Stomach smooth muscle (tissue), 2 donors: ENCODE measurements around the gene OLIG2.

Experiments
- H3K27ac ChIP-seq: one replicate; pipeline ENCODE4 v1.7.0; 2013; ENCODE audit warnings: mild to moderate bottlenecking, low read length, inconsistent platforms
- H3K27me3 ChIP-seq, 2 donors: one replicate each; pipeline ENCODE4 v1.7.0; 2013; ENCODE audit warnings: low read length in 2 of 2; ENCODE audit not compliant: insufficient read depth in 2 of 2, control insufficient read depth in 1 of 2
- H3K36me3 ChIP-seq, 2 donors: one replicate each; pipeline ENCODE4 v1.7.0; 2013; ENCODE audit warnings: low read length in 2 of 2; ENCODE audit not compliant: control insufficient read depth in 2 of 2, insufficient read depth in 2 of 2
- H3K4me1 ChIP-seq: one replicate; pipeline ENCODE4 v1.7.0; 2013; ENCODE audit warnings: low read length; ENCODE audit not compliant: control insufficient read depth, insufficient read depth
- H3K4me3 ChIP-seq, 2 donors: one replicate each; pipeline ENCODE4 v1.7.0; 2013; ENCODE audit warnings: low read length in 2 of 2
- H3K9ac ChIP-seq, 2 donors: one replicate each; pipeline ENCODE4 v1.7.0; 2013; ENCODE audit warnings: low read length in 2 of 2, mild to moderate bottlenecking in 1 of 2
- H3K9me3 ChIP-seq, 2 donors: one replicate each; pipeline ENCODE4 v1.7.0; 2013; ENCODE audit warnings: low read length in 2 of 2; ENCODE audit not compliant: control insufficient read depth in 2 of 2
- donor health status: healthy.
- donor health status: Pancreatic carcinoma.

The OLIG2 gene

DNA sequence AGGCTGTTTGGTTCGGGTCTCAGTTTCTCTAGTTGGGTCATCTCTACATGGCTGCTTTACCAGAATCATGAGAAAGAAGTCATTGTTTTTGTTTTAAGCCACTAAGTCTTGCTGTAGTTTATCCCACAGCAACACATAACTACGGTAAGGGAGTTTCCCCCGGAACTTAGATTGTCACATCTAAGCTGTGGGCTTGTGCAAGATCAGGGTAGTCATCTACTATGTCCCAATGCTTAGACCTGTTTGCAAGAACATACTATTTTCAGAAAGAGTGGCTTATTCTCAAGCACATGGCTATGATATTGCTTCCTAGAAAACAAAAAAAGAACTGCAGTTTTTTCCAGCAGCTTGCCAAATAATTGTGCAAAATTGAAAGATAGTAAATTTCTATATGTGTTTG is 18.0 kb upstream of the OLIG2 start:
- no peak overlapping the region for H3K9ac ChIP-seq
- no peak overlapping the region for H3K4me3 ChIP-seq
- no peaks in the 10 kb centered on the region for H3K4me1 ChIP-seq
- H3K9me3 ChIP-seq = peaks cover 0 to 8% of the 10 kb centered on the region in 2 donors
- peaks cover 0 to 12% of the 10 kb centered on the region in 2 donors for H3K27me3 ChIP-seq
- H3K27ac ChIP-seq = no peak overlapping the region
- no peaks in the 10 kb centered on the region for H3K36me3 ChIP-seq

DNA sequence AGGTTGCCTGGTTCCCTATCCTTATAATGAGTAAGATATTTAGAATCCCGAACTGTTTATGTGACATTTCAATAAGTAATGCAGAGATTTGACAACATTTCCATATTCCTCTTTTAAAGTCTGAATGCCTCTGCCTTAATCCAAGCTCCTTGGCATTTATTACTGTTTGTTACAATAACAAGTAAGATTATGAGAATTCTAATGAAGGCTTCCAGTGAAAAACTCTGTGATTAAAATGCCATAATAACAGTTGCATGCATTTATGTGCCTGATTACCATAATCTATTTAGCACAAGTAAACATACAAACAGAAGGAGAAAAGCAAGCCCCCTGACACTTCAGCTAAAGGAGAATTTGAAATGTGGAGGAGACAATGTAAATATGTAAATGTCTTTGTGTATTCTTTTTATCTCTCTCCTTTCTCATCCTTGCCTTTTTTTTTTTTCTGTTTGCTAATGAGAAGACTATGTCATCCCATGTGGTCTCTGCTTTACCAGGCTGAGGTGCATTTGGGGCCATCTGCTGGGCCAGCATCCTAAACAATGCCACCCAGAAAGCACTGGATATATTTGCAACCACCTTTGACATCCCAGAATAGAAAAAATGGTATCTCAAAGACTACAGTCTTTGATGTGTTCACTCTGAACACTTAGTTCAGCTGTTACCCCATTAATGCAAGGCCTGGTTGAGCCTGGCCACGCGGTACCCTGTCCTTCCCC is 17.2 kb upstream of the OLIG2 start:
- Histone ChIP-seq H3K27ac (no peak overlapping the region), H3K9ac (no peak overlapping the region), H3K4me3 (no peak overlapping the region), H3K27me3 (peaks cover 0 to 13% of the 10 kb centered on the region in 2 donors), H3K4me1 (no peaks in the 10 kb centered on the region), H3K9me3 (peaks cover 0 to 8% of the 10 kb centered on the region in 2 donors), H3K36me3 (no peaks in the 10 kb centered on the region)

DNA sequence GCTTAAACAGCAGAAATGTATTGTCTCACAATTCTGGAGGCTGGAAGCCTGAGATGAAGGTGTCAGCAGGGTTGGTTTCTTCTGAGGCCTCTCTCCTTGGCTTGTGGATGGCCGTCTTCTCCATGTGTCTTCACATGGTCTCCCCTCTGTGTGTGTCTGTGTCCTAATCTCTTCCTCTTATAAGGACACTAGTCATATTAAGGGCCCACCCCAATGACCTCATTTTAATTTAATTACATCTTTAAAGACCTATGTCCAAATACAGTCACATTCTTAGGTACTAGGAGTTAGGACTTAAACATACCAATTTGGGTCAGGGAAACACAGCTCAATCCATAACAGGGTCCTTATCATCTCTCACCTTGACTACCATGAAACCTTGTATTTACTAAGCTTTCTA is 14.8 kb upstream of the OLIG2 start:
- peaks cover 0 to 28% of the 10 kb centered on the region in 2 donors for H3K27me3 ChIP-seq
- peaks cover 0 to 11% of the 10 kb centered on the region in 2 donors for H3K9me3 ChIP-seq
- H3K9ac ChIP-seq = no peak overlapping the region
- H3K4me3 ChIP-seq = no peak overlapping the region
- H3K27ac ChIP-seq = no peak overlapping the region
- no peaks in the 10 kb centered on the region for H3K4me1 ChIP-seq
- no peaks in the 10 kb centered on the region for H3K36me3 ChIP-seq

DNA sequence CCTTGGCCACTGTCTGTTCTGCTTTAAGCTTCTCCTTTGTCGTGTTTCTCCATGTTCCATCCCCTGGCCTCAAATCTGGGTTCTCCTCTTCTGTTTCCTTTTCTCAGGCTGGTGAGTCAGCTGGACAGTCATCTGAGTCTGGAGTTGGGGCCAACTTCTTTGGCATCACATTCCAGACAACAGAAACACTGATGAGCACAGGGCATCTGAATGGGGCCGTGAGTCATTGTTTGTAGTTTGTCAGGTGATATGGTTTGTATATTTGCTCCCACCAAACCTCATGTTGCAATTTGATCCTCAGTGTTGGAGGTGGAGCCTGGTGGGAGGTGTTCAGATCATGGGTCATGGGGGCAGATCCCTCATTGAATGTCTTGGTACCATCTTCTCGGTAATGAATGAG is 14.3 kb upstream of the OLIG2 start:
- H3K4me1 ChIP-seq = no peaks in the 10 kb centered on the region
- H3K9me3 ChIP-seq = peaks cover 0 to 11% of the 10 kb centered on the region in 2 donors
- H3K36me3 ChIP-seq = no peaks in the 10 kb centered on the region
- H3K9ac ChIP-seq = no peak overlapping the region
- H3K27me3 ChIP-seq = peaks cover 0 to 28% of the 10 kb centered on the region in 2 donors
- no peak overlapping the region for H3K27ac ChIP-seq
- no peak overlapping the region for H3K4me3 ChIP-seq

DNA sequence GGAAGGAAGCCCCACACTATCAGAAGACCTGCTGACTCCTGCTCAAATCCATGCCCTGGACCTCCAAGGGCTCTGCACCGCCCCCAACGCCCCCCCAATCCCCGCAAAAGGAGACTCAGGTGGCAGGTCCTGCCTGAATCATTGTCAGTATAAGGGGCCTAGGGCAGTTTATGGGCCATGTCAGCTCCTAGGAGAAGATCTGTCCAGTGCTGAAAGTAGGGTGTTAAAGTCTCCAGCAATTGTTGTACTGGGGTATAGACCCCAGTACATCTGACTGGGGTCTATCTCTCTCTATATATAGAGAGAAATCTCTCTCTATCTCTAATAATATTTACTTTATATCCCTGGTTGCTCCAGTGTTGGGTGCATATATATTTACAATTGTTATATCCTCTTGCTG is 12.1 kb upstream of the OLIG2 start:
- no peak overlapping the region for H3K27ac ChIP-seq
- H3K27me3 ChIP-seq = peaks cover 11 to 31% of the 10 kb centered on the region in 2 donors
- no peaks in the 10 kb centered on the region for H3K36me3 ChIP-seq
- H3K4me1 ChIP-seq = no peaks in the 10 kb centered on the region
- no peak overlapping the region for H3K9ac ChIP-seq
- peaks cover 0 to 11% of the 10 kb centered on the region in 2 donors for H3K9me3 ChIP-seq
- no peak overlapping the region for H3K4me3 ChIP-seq

DNA sequence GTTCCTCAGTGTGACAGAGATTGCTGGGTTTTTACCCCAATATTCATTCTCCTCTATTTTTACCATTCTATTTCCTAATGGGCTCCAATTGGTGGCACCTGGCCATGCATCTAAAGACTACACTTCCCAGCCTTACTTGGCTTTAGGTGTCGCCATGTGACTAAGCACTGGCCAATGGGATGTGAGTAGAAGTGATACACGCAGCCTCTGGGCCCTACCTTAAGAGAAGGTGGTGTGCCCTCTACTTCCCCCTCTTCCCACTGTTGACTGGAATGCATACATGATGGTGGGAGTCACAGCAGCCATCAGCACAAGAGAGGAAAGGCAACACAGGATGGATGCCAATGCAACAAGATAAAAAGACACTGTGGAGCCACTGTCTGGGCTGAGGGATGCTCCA is 11.4 kb upstream of the OLIG2 start:
- no peaks in the 10 kb centered on the region for H3K36me3 ChIP-seq
- H3K9ac ChIP-seq = no peak overlapping the region
- no peak overlapping the region for H3K4me3 ChIP-seq
- H3K27me3 ChIP-seq = peaks cover 18 to 35% of the 10 kb centered on the region in 2 donors
- peaks cover 0 to 11% of the 10 kb centered on the region in 2 donors for H3K9me3 ChIP-seq
- no peak overlapping the region for H3K27ac ChIP-seq
- no peaks in the 10 kb centered on the region for H3K4me1 ChIP-seq

DNA sequence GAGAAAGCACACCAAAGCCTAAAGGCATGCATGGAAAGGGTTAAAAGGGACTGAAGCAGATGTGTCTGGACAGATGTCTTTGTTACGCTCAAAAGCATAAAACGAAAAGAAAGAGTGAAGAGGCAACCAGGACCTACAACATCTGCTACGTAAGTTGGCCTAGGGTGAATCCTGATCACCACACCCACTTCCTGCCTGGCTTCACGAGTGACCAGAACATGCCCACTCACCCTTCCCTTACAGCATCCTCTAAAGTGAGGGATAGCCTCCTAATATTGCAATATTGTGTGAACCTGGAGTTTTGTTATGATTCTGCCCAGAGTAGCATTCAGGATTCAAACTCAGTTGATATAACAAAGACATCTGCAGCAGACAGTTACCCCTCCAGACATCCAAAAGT is 10.6 kb upstream of the OLIG2 start:
- Histone ChIP-seq H3K9me3 (peaks cover 0 to 11% of the 10 kb centered on the region in 2 donors), H3K4me3 (no peak overlapping the region), H3K9ac (no peak overlapping the region), H3K36me3 (no peaks in the 10 kb centered on the region), H3K27ac (no peak overlapping the region), H3K27me3 (peaks cover 26 to 36% of the 10 kb centered on the region in 2 donors), H3K4me1 (peaks cover 5% of the 10 kb centered on the region)

DNA sequence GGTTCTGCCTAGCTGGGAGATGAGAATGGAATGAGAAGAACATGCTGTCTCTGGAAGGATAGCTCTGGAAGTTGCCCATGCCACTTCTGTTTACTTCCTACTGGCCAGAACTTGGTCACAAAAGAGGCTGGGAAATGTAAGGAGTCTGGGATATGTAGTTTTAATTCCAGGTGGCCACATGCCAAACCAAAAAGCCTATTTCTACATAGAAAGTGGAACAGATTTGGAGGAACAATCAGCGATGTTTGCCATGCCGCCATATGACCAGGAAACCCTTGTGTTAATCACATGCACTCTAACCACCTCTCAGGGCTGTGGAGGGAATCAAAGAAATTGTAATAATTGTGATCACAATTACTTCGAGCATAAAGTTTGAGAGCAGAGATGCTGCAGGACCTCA is 10.0 kb upstream of the OLIG2 start:
- Histone ChIP-seq H3K27me3 (peaks cover 31 to 41% of the 10 kb centered on the region in 2 donors), H3K4me3 (no peak overlapping the region), H3K9me3 (peaks cover 0 to 11% of the 10 kb centered on the region in 2 donors), H3K4me1 (peaks cover 5% of the 10 kb centered on the region), H3K9ac (no peak overlapping the region), H3K27ac (no peak overlapping the region), H3K36me3 (no peaks in the 10 kb centered on the region)

DNA sequence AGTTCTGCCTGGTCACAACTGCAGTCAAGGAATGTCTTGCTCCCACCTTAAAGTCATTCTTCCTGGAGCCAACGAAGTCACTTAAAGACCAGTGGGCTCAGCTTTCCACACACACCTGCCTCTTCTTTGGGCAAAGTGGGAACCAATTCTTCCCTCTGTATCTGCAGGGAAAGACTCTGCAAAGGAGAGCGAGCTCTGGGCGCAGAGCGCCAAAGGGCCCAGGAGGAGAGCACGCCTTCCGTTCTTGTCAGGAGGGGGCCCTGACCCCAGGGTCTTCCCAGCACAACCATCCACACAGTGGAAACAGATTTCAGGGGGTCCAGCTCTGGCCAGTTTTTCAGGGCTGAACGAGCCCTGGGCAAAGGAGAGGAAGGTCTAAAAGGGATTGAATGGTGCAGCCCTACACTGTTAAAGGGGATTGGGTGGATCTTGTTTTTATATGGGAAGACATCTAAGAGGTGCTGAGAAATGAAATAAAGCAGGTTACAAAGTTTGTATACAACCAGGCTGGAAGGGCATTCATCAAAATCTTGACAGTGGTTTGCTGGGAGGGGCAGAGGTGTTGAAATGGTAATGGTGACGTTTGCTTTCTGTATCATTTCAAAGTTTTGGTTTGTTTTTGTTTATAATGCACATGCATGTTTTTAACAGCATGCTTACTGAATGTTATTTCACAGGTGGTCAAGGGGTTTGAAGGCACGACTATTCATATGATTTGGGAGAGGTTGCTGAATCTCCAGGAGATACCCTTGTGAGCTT is 6.8 kb upstream of the OLIG2 start:
- H3K36me3 ChIP-seq = no peaks in the 10 kb centered on the region
- H3K4me1 ChIP-seq = peaks cover 5% of the 10 kb centered on the region
- H3K9me3 ChIP-seq = peaks cover 0 to 7% of the 10 kb centered on the region in 2 donors
- no peak overlapping the region for H3K27ac ChIP-seq
- peaks cover 59 to 62% of the 10 kb centered on the region in 2 donors for H3K27me3 ChIP-seq
- no peak overlapping the region for H3K9ac ChIP-seq
- H3K4me3 ChIP-seq = no peak overlapping the region

DNA sequence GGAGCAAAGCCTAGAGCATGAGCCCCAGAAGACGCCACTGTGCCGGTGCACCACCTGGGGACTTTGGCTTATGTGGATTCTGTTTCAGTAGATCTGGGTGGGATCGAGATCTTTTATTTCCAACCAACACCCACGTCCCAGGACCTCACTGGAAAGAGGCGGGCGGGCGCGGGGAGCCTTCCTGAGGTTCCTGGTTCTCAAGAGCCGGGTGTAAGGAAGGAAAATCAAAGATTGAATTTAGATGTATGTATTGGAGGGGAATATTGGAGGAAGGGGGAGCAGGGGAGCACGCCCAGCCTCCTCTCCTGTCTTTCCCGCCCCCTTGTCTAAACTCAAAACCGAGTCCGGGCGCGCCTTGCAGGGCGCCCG is 6.2 kb upstream of the OLIG2 start:
- peaks cover 5% of the 10 kb centered on the region for H3K4me1 ChIP-seq
- H3K27ac ChIP-seq = no peak overlapping the region
- H3K4me3 ChIP-seq = no peak overlapping the region
- H3K27me3 ChIP-seq = peaks cover 60 to 68% of the 10 kb centered on the region in 2 donors
- H3K36me3 ChIP-seq = no peaks in the 10 kb centered on the region
- no peak overlapping the region for H3K9ac ChIP-seq
- peaks cover 0 to 7% of the 10 kb centered on the region in 2 donors for H3K9me3 ChIP-seq
